AG04450 (cell line): ENCODE results near the gene CCBE1. TPM values are rescaled to one million over a fixed set of nuclear protein-coding genes. Genes with fewer than 3 reads are reported as not detected.

ENCODE experiments used
- CTCF ChIA-PET: fragments of 300-600, 350-600 bp; formaldehyde crosslinking; extraction: SDS; loops from one replicate; lab custom pipeline; 2022; ENCODE audit warnings: antibody characterized with exemption, inconsistent platforms; lab: Charles Lee
- POLR2A ChIA-PET: fragments of 350-600 bp; formaldehyde crosslinking; extraction: SDS; loops from one replicate; lab custom pipeline; 2021; ENCODE audit warnings: antibody characterized with exemption, inconsistent platforms; lab: Yijun Ruan, JAX
- DNase-seq: peaks from one replicate; pipeline ENCODE4 v3.0.0-alpha.2; 2011; ENCODE audit warnings: low read depth, low spot score
- H3K27ac ChIP-seq: one replicate; pipeline ENCODE4 v1.5.1; 2012; ENCODE audit warnings: low read depth, low read length, control low read depth
- H3K27me3 ChIP-seq: one replicate; pipeline ENCODE4 v1.6.0; 2012; ENCODE audit warnings: low read length; ENCODE audit not compliant: control insufficient read depth, insufficient read depth
- H3K4me3 ChIP-seq: 2 replicates; pipeline ENCODE4 v1.5.1; 2011; ENCODE audit warnings: mild to moderate bottlenecking, low read depth, low read length, control low read depth
- H3K9me3 ChIP-seq: 2 replicates; pipeline ENCODE4 v1.5.1; 2012; ENCODE audit warnings: low read length; ENCODE audit not compliant: control insufficient read depth, insufficient read depth
- polyA plus RNA-seq: library from polyadenylated mRNA; depleted of rRNA; stranded (reverse); fragments of >200 nt; gene quantifications from 2 replicates; pipeline ENCODE4 v1.2.3, GENCODE V29; 2011
- TF ChIP-seq, protein P1 (sequence below): IDR thresholded peaks from 2 replicates; pipeline ENCODE4 v1.5.1; 2011; ENCODE audit warnings: low read depth, low read length, control low read depth, inconsistent platforms

Gene CCBE1
- polyA plus RNA-seq, 1 experiment: 40.4 TPM

DNA sequence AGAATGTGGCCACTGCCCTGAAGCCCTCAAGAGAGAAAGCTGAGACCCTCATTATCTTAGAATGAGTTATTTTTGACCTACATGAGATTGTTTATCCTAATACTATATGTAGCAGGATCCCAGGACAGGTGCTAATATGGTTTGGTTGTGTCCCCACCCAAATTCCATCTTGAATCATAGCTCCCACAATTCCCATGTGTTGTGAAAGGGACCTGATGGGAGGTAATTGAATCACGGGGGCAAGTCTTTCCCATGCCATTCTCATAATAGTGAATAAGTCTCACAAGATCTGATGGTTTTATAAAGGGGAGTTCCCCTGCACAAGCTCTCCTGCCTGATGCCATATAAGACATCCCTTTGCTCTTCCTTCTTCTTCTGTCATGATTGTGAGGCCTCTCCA lies 76.8 kb downstream of the CCBE1 start:
- TF ChIP-seq, protein P1, sequence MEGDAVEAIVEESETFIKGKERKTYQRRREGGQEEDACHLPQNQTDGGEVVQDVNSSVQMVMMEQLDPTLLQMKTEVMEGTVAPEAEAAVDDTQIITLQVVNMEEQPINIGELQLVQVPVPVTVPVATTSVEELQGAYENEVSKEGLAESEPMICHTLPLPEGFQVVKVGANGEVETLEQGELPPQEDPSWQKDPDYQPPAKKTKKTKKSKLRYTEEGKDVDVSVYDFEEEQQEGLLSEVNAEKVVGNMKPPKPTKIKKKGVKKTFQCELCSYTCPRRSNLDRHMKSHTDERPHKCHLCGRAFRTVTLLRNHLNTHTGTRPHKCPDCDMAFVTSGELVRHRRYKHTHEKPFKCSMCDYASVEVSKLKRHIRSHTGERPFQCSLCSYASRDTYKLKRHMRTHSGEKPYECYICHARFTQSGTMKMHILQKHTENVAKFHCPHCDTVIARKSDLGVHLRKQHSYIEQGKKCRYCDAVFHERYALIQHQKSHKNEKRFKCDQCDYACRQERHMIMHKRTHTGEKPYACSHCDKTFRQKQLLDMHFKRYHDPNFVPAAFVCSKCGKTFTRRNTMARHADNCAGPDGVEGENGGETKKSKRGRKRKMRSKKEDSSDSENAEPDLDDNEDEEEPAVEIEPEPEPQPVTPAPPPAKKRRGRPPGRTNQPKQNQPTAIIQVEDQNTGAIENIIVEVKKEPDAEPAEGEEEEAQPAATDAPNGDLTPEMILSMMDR: no peak
- no peak overlapping the region for H3K4me3 ChIP-seq
- no peaks in the 10 kb centered on the region for H3K27me3 ChIP-seq
- no peaks in the 10 kb centered on the region for H3K9me3 ChIP-seq
- CTCF ChIA-PET: interaction anchor here (1.4 to 2.0 kb wide), 3 partner anchors 11 to 203 kb away, joined by 4 to 6 read pairs (median 5); partner anchors contain the start of gene CCBE1
- no peak overlapping the region for H3K27ac ChIP-seq
- no peak for DNase-seq
- POLR2A ChIA-PET: no interaction called here

DNA sequence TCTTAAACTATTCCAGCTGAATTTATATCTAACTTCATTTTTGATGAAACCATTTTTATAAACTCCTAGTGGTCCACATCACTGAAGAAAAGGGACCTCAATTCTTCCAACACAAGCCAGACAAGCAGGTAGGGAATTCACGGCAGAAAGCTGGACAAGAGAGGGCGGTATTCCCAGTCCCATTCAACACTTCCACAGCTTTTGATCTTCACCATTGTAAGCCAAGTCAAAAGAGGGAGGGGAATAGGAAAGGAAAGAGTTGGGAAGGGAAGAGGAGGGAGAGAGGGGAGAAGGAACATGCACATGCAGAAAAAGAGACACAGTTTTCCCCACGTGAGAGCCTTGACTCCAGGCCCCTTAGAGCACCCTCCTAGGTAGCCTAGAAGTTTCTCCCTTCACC lies 77.4 kb downstream of the CCBE1 start:
- Histone ChIP-seq H3K9me3 (no peaks in the 10 kb centered on the region), H3K4me3 (no peak overlapping the region), H3K27ac (no peak overlapping the region), H3K27me3 (no peaks in the 10 kb centered on the region)
- TF ChIP-seq, protein P1: no peak
- ChIA-PET CTCF (interaction anchor here (1.9 to 2.0 kb wide), 2 partner anchors 11 to 203 kb away, joined by 4 to 6 read pairs; no protein-coding TSS in a partner anchor), POLR2A (interaction anchor here (0.7 kb wide), 1 partner anchor 659 kb away, joined by 4 read pairs; no protein-coding TSS in a partner anchor)
- DNase-seq: no peak

DNA sequence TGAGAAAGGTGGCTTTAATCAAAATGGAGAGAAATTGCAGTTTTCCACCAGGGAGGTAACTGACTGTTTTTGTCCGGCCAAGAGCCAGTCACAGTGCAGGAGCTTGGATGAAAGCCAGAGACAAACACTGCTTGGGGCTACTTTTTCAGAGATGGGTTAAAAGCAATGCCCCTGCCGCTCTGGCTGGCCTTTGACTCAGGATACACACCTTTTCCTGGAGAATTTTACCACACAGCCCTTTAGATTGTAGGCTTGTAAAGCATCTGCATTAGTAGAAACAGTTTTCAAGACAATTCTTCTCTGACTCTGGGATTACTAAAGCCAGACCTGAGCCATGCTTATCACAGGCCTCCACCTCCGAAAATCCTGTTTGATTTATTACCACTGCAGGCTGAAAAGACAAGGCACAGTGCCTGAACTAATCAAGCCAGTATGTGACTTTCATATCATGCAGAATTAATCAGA lies 79.7 kb downstream of the CCBE1 start:
- H3K9me3 ChIP-seq: no peaks in the 10 kb centered on the region
- no peak overlapping the region for H3K4me3 ChIP-seq
- TF ChIP-seq, protein P1: no peak
- no peaks in the 10 kb centered on the region for H3K27me3 ChIP-seq
- DNase-seq: no peak
- no peak overlapping the region for H3K27ac ChIP-seq
- ChIA-PET CTCF (interaction anchor here (0.6 to 2.3 kb wide), 3 partner anchors 14 to 80 kb away, joined by 3 to 9 read pairs (median 3); no protein-coding TSS in a partner anchor), POLR2A (no interaction called here)

DNA sequence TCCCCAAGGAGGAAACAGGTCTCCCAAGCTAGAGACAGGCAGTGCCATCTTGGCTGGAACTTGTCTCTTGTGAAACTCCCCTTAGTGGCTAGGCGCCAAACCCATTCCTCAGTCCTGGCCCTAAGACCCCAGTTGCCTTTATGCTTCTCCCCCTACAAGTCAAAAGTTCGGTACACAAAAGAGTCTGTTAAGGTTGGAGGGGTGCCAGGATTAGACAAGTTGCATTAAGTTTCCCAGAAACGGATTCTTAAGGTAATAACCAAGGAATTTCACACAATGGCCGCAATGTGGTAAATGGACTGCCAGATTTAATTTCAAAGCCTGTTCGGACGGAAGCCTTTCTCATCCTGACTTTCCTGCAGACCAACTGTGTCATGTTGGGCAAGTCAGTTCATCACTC lies 80.7 kb downstream of the CCBE1 start:
- Histone ChIP-seq H3K4me3 (no peak overlapping the region), H3K27ac (no peak overlapping the region), H3K9me3 (no peaks in the 10 kb centered on the region), H3K27me3 (no peaks in the 10 kb centered on the region)
- ChIA-PET CTCF (interaction anchor here (1.0 to 2.3 kb wide), 2 partner anchors 15 to 81 kb away, joined by 3 to 9 read pairs; no protein-coding TSS in a partner anchor), POLR2A (no interaction called here)
- TF ChIP-seq, protein P1: no peak
- DNase-seq: no peak

DNA sequence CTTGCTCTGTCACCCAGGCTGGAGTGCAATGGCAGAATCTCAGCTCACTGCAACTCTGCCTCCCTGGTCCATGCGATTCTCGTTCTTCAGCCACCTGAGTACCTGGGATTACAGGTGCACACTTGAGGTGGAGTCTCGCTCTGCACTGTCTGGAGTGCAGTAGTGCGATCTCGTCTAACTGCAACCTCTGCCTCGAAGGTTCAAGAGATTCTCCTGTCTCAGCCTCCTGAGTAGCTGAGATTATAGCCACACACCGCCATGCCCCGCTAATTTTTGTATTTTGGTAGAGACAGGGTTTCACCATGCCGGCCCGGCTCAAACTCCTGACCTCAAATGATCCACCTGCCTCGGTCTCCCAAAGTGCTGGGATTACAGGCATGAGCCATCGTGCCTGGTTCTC lies 83.3 kb downstream of the CCBE1 start:
- CTCF ChIA-PET: interaction anchor here (1.1 kb wide), 1 partner anchor 18 kb away, joined by 4 read pairs; no protein-coding TSS in a partner anchor
- H3K27me3 ChIP-seq: no peaks in the 10 kb centered on the region
- H3K4me3 ChIP-seq: no peak overlapping the region
- TF ChIP-seq, protein P1: no peak
- no peak for DNase-seq
- POLR2A ChIA-PET: no interaction called here
- H3K27ac ChIP-seq: no peak overlapping the region
- no peaks in the 10 kb centered on the region for H3K9me3 ChIP-seq
